MM.1S (cell line): Measurements from ENCODE around the gene CDC42SE2.
A peak's percentile ranks its signal among the peaks of the same experiment; 100 is the strongest.
"Not testable (repeated sequence)": the region's sequence is repeated elsewhere in the genome, so short reads cannot be mapped to it uniquely, and the experiment has no call there.

Source experiments
- DNase-seq: peaks from one replicate; pipeline ENCODE4 v3.0.0-alpha.2; 2015
- H2AFZ ChIP-seq: fragments of 300-600 bp; sonication (generic); 2 replicates; pipeline ENCODE4 v1.6.0; 2016; ENCODE audit warnings: antibody characterized with exemption, low read length
- H3F3A ChIP-seq: fragments of 300-600 bp; sonication (generic); 2 replicates; pipeline ENCODE4 v1.6.1; 2016; ENCODE audit warnings: mild to moderate bottlenecking, antibody characterized with exemption, low read length, moderate library complexity, mixed read lengths; ENCODE audit not compliant: insufficient read depth
- H3K27ac ChIP-seq: fragments of 300-600 bp; sonication (generic); 2 replicates; pipeline ENCODE4 v1.5.1; 2016; ENCODE audit warnings: mild to moderate bottlenecking, low read length
- H3K27me3 ChIP-seq: fragments of 300-600 bp; sonication (generic); replicated peaks from 2 replicates; pipeline ENCODE4 v1.6.0; 2016; ENCODE audit warnings: low read length; ENCODE audit not compliant: insufficient read depth
- H3K36me3 ChIP-seq: fragments of 300-600 bp; sonication (generic); replicated peaks from 2 replicates; pipeline ENCODE4 v1.6.1; 2016; ENCODE audit warnings: mild to moderate bottlenecking, low read length, mixed read lengths; ENCODE audit not compliant: insufficient read depth
- H3K4me1 ChIP-seq: fragments of 300-600 bp; sonication (generic); 2 replicates; pipeline ENCODE4 v1.6.1; 2016; ENCODE audit warnings: low read length, mixed read lengths
- H3K4me2 ChIP-seq: fragments of 300-600 bp; sonication (generic); 2 replicates; pipeline ENCODE4 v1.6.0; 2016; ENCODE audit warnings: low read depth, low read length
- H3K4me3 ChIP-seq: fragments of 300-600 bp; sonication (generic); 2 replicates; pipeline ENCODE4 v1.5.1; 2016; ENCODE audit warnings: low read length, mixed read lengths
- H3K79me2 ChIP-seq: fragments of 300-600 bp; sonication (generic); 2 replicates; pipeline ENCODE4 v1.6.1; 2016; ENCODE audit warnings: mixed run types, low read length, mixed read lengths
- H3K9ac ChIP-seq: fragments of 300-600 bp; sonication (generic); 2 replicates; pipeline ENCODE4 v1.6.1; 2016; ENCODE audit warnings: low read length, mixed read lengths
- H3K9me2 ChIP-seq: fragments of 300-600 bp; sonication (generic); replicated peaks from 2 replicates; pipeline ENCODE4 v1.6.1; 2016; ENCODE audit warnings: mild to moderate bottlenecking, low read length, mixed read lengths; ENCODE audit not compliant: insufficient read depth
- H3K9me3 ChIP-seq: fragments of 300-600 bp; sonication (generic); replicated peaks from 2 replicates; pipeline ENCODE4 v1.6.1; 2016; ENCODE audit warnings: mild to moderate bottlenecking, low read length, mixed read lengths; ENCODE audit not compliant: insufficient read depth
- H4K20me1 ChIP-seq: fragments of 300-600 bp; sonication (generic); 2 replicates; pipeline ENCODE4 v1.6.1; 2016; ENCODE audit warnings: mild to moderate bottlenecking, low read length, moderate library complexity, mixed read lengths; ENCODE audit not compliant: insufficient read depth
- EZH2 ChIP-seq: fragments of 300-600 bp; sonication (generic); optimal IDR thresholded peaks from 2 replicates; pipeline ENCODE3; 2017; ENCODE audit warnings: low read depth, mild to moderate bottlenecking, antibody characterized with exemption, low read length, mixed read lengths
- EZH2phosphoT487 ChIP-seq: fragments of 300-600 bp; sonication (generic); IDR thresholded peaks from 2 replicates; pipeline ENCODE4 v1.6.1; 2018; ENCODE audit warnings: antibody characterized with exemption, low read length
- TF ChIP-seq, protein P1 (sequence below): fragments of 300-600 bp; sonication (generic); IDR thresholded peaks from 2 replicates; pipeline ENCODE4 v1.5.1; 2016; ENCODE audit warnings: antibody characterized with exemption, low read length, mixed read lengths

Gene CDC42SE2

DNA sequence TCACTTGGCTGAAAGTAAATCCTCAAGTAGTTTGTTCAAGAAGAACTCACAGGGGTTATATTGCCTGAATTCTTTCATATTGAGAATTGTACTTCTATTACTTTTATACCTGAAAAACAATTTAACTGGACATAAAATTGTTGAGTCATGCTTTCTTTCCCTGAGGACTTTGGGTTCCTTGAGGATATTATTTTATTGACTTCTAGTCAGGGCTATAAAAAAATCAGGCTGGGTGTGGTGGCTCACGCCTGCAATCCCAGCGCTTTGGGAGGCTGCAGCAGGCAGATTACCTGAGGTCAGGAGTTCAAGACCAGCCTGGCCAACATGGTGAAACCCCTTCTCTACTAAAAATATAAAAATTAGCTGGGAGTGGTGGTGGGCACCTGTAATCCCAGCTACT lies 17.9 kb upstream of the CDC42SE2 start:
- Histone ChIP-seq H3K9me3 (no peaks in the 10 kb centered on the region), H4K20me1 (no peaks in the 10 kb centered on the region), H3K36me3 (no peaks in the 10 kb centered on the region), H3K4me2 (no peak overlapping the region), H3K79me2 (no peaks in the 10 kb centered on the region), H3K9ac (no peak overlapping the region), H3F3A (no peaks in the 10 kb centered on the region), H2AFZ (no peak overlapping the region), H3K4me3 (no peak overlapping the region), H3K27me3 (no peaks in the 10 kb centered on the region), H3K9me2 (no peaks in the 10 kb centered on the region), H3K4me1 (no peaks in the 10 kb centered on the region), H3K27ac (no peak overlapping the region)
- TF ChIP-seq EZH2 (no peak), EZH2phosphoT487 (no peak)
- TF ChIP-seq, protein P1, sequence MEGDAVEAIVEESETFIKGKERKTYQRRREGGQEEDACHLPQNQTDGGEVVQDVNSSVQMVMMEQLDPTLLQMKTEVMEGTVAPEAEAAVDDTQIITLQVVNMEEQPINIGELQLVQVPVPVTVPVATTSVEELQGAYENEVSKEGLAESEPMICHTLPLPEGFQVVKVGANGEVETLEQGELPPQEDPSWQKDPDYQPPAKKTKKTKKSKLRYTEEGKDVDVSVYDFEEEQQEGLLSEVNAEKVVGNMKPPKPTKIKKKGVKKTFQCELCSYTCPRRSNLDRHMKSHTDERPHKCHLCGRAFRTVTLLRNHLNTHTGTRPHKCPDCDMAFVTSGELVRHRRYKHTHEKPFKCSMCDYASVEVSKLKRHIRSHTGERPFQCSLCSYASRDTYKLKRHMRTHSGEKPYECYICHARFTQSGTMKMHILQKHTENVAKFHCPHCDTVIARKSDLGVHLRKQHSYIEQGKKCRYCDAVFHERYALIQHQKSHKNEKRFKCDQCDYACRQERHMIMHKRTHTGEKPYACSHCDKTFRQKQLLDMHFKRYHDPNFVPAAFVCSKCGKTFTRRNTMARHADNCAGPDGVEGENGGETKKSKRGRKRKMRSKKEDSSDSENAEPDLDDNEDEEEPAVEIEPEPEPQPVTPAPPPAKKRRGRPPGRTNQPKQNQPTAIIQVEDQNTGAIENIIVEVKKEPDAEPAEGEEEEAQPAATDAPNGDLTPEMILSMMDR: no peak
- no peak for DNase-seq

DNA sequence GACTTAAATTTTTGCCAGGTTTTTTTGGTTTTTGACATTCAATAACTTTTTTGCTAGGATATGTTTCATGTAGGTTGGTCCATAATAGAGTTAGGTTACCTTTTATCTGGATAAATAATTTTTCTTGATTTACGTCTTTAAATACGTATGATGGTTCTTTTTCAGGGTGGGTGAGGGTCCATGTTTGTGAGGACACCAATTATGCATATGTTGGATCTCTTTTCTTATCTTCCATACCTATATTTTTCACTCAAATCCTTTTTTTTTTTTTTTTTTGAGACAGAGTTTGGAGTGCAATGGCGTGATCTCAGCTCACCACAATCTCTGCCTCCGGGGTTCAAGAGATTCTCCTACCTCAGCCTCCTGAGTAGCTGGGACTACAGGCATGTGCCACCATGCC lies 17.3 kb upstream of the CDC42SE2 start:
- Histone ChIP-seq H3K27ac (no peak overlapping the region), H3F3A (no peaks in the 10 kb centered on the region), H2AFZ (no peak overlapping the region), H3K27me3 (no peaks in the 10 kb centered on the region), H3K9me3 (no peaks in the 10 kb centered on the region), H3K79me2 (no peaks in the 10 kb centered on the region), H3K4me1 (peaks cover 5% of the 10 kb centered on the region; the same call in 1 of the 2 replicates), H3K36me3 (no peaks in the 10 kb centered on the region), H3K4me3 (no peak overlapping the region), H3K9me2 (no peaks in the 10 kb centered on the region), H3K9ac (no peak overlapping the region), H4K20me1 (no peaks in the 10 kb centered on the region), H3K4me2 (no peak overlapping the region)
- no peak for DNase-seq
- no peak for TF ChIP-seq EZH2
- TF ChIP-seq EZH2phosphoT487: no peak
- TF ChIP-seq, protein P1: no peak

DNA sequence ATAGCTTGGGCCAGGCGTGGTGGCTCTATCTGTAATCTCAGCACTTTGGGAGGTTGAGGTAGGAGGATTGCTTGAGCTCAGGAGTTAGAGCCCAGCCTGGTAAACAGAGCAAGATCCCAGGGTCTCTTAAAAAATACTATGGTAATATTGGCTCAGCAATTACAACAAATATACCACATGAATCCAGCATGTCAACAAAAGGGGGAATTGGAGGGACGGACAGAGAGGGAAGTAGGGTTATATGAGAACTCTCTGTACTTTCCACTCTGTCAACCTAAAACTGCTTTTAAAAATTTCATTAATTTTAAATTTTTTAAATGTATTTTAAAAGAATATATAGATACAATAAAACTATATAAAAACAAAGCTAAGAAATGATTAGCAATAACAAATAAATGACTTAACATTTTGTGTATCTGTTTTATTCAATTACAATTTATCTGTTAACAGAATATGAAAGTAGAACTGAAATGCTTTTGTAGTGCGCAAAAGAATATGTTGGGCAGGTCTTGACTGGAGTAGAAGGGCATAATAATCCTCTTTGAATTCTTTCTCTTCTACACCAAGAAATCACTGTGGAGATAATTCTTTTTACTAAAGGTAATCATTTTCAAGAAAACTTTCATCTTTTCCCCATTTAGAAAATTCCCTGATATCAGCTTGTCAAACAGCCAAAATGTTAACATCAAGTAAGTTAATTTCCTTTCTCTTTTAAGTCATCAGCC lies 12.9 kb upstream of the CDC42SE2 start:
- Histone ChIP-seq H3K4me2 (peak overlapping the region; percentile 35), H3K36me3 (no peaks in the 10 kb centered on the region), H4K20me1 (no peaks in the 10 kb centered on the region), H3F3A (peaks cover 17% of the 10 kb centered on the region), H3K27me3 (no peaks in the 10 kb centered on the region), H3K4me3 (no peak overlapping the region), H3K4me1 (peaks cover 22% of the 10 kb centered on the region), H3K27ac (0 out of 2 replicates have a peak overlapping the region, but pooled peaks have one; percentile 10), H3K9ac (no peak overlapping the region), H3K9me3 (no peaks in the 10 kb centered on the region), H3K79me2 (0 out of 2 replicates have a peak, but pooled peaks cover 6% of the 10 kb centered on the region), H2AFZ (no peak overlapping the region), H3K9me2 (no peaks in the 10 kb centered on the region)
- no peak for TF ChIP-seq EZH2phosphoT487
- no peak for DNase-seq

DNA sequence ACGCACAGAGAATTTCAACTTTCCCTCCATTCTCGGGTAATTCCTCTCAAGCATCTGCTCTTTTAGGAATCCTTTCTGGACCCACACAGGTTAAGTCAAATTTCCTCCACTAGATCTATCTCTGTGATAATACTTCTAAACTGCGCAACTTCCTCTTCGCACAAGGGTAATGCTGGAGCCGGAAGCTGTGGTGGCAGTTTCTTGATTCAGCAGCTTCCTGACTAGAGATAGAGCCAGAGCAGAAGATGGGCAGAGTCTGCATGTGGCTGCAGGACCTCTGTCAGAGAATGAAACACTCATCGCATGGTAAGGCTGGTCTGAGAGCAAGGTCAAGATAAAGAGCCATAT lies 11.1 kb upstream of the CDC42SE2 start:
- H2AFZ ChIP-seq: peak overlapping the region; percentile 71; the same call in 1 of the 2 replicates
- H3K9ac ChIP-seq: peak overlapping the region; percentile 50; the same call in 1 of the 2 replicates
- H3K27me3 ChIP-seq: no peaks in the 10 kb centered on the region

DNA sequence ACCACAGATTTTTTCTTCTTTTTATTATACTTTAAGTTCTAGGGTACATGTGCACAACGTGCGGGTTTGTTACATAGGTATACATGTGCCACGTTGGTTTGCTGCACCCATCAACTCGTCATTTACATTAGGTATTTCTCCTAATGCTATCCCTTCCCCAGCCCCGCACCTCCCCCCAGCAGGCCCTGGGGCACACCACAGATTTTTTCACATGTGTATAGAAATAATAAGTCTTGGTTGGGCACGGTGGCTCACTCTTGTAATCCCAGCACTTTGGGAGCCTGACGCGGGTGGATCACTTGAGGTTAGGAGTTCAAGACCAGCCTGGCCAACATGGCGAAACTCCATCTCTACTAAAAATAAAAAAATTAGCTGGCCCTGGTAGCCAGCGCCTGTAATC lies 9.8 kb upstream of the CDC42SE2 start:
- not testable (repeated sequence) for H3K9me3 ChIP-seq, H3K79me2 ChIP-seq, H3K36me3 ChIP-seq, DNase-seq, H3K9me2 ChIP-seq, H3K4me3 ChIP-seq, H2AFZ ChIP-seq, H4K20me1 ChIP-seq, H3K27me3 ChIP-seq, H3K9ac ChIP-seq
- peak overlapping the region; percentile 30; the same call in 1 of the 2 replicates for H3K4me2 ChIP-seq
- H3K27ac ChIP-seq: peak overlapping the region; percentile 85; the same call in 1 of the 2 replicates
- peaks cover 17% of the 10 kb centered on the region for H3F3A ChIP-seq
- H3K4me1 ChIP-seq: peaks cover 43% of the 10 kb centered on the region

More for the DNA sequence above, 11.1 kb upstream of the CDC42SE2 start:
- peak overlapping the region; percentile 68 for H3K4me2 ChIP-seq
- peak; percentile 95 for DNase-seq
- H3K27ac ChIP-seq: peak overlapping the region; percentile 85
- 0 out of 2 replicates have a peak, but pooled peaks cover 6% of the 10 kb centered on the region for H3K79me2 ChIP-seq
- H3K9me2 ChIP-seq: no peaks in the 10 kb centered on the region
- H3K36me3 ChIP-seq: no peaks in the 10 kb centered on the region
- H4K20me1 ChIP-seq: no peaks in the 10 kb centered on the region
- H3F3A ChIP-seq: peaks cover 17% of the 10 kb centered on the region
- H3K4me3 ChIP-seq: peak overlapping the region; percentile 46
- TF ChIP-seq EZH2 (no peak), EZH2phosphoT487 (no peak)
- TF ChIP-seq, protein P1: no peak
- peaks cover 31% of the 10 kb centered on the region for H3K4me1 ChIP-seq
- H3K9me3 ChIP-seq: no peaks in the 10 kb centered on the region
